HK-2 (cell line): ENCODE data around the gene TPRG1L.

Source experiments
- DNase-seq: peaks from one replicate; pipeline ENCODE4 v3.0.0-alpha.2; 2018; ENCODE audit not compliant: unreplicated experiment

The TPRG1L gene

DNA sequence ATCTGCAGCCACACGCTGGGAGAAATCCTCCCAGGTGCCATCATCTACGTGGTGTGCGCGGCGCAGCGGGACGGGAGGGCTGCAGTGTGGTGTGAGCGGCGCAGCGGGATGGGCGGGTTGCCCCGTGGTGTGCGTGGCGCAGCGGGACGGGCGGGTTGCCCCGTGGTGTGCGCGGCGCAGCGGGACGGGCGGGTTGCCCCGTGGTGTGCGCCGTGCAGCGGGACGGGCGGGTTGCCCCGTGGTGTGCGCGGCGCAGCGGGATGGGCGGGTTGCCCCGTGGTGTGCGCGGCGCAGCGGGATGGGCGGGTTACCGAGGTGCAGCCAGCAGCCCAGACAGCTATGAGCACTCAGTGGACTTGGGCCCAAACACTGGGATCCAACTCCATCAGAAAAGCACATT is 20.4 kb downstream of the TPRG1L start:
- DNase-seq = no peak

DNA sequence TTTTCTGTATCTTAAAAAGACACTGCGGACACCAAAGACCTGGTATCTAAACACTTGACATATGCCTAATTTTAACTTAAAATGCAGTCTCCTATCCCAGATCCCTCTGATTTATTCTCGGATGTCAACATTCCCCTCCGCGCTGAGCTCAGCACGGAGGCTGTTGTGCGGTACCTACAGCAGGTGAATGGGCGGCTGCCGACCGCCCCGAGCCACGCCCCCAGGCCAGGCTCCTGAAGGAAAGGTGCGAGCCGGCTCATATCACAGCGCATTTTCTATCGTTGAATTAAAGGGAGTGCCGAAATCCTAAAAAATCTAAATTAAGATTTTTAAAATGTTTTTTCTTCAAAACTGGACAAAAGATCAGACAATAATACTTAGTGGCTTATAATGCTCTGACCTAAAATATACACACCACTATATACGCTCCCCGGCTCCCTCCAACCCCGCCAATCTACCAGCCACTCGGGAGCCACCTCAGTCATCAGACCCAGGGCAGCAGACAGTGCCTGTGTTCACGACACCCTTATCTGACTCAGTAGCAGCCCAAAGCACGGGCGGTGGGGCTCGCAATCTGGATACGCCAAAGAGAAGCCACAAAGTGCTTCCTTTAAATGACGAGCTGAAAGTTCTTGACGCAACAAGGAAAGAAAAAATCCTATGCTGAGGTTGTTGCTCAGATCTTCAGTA is 21.0 kb downstream of the TPRG1L start:
- no peak for DNase-seq

DNA sequence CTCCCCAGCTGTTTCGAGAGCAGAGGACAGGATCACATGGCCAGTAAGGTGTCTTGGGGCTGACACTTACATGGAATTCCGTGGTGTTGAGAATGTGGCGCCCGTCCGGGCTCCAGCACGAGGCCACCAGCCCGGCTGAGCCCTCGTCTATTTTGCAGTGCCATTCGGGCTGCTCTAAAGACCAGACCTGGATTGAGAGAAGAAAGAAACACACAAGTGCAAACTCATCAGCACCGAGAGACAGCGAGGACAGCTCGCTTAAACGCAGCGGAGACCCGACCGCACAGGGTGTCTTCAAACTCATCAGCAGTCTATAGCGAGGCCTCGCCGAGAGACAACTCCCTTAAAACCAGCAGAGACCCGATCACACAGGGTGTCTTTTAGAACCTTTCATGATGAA is 21.8 kb downstream of the TPRG1L start:
- DNase-seq = no peak

DNA sequence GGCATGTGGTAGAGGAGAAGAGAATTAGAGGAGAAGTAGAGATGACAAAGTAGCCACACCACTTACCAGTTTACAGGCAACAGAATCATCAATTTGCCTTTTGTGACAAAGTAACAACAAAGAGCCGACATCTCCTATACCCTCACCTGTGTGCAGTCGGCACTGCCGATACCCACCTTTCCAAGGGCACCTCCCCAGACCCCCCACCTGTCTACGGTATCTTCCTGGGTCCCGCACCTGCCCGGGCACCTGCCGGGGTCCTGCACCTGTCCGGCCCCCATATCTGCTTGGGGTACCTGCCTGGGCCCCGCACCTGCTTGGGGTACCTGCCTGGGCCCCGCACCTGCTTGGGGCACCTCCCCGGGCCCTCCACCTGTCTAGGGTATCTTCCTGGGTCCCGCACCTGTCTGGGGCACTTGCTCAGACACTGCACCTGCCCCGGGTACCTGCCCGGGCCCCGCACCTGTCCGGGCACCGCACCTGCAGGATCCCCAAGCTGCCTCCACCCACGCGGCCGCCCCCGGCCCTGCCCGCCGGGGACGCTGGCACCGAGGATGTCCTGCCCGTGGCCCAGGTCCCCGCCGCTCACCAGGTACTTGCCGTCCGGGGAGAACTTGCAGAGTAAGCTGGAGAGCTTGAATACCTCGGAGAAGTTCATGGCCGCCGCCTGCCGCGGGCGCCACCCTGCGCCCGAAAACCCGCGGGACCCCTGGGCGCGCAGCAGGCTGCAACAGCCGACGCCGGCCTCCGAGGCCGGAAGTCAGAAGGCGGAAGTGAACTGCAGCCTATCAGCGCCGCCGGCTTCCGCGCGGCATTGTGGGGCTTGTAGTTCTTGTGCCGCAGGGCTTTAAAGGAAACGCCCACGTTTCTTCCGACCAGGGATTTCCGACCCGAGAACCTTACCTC is 24.8 kb downstream of the TPRG1L start, which contains the start of gene WRAP73:
Gene WRAP73 (minus strand): TSS at position 762 of the 906 bp plus-strand sequence. CDS start 104 bp downstream, at position 658.
- peak; percentile 88 for DNase-seq

DNA sequence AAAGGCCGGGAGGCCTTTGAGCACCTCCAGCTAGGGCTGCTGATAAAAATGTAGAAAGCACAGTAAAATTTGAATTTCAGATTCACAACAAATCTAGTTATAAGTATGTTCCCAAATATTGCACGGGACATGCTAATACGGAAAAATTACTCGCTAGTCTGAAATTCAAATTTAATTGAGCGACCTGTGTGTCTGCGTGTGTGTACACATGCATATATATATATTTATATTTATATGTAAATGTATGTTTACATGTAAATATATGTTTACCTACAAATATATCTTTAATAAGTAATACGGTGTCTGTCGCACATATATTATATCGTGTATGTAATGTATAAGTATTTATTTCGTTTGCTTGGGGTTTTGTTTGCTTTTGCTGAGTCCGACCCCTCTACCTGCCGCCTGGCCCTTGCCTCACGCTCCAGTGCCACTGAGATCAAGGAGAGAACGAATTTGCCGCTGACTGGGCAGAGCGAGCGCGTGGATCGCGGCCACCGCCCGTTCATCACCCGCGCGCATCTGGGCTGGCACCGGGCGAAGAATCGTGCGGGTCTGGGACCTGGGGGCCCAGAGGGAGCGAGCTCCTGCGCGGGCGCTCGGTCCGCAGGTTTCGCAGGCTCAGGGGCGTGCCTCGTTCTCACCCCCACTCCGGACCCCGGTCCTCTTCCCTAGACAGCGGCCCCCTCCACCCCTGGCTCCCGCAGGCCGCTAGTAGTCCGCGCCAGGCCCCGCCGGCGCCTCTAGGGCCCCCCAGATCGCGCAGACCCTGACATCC is 25.6 kb downstream of the TPRG1L start:
- DNase-seq = no peak

DNA sequence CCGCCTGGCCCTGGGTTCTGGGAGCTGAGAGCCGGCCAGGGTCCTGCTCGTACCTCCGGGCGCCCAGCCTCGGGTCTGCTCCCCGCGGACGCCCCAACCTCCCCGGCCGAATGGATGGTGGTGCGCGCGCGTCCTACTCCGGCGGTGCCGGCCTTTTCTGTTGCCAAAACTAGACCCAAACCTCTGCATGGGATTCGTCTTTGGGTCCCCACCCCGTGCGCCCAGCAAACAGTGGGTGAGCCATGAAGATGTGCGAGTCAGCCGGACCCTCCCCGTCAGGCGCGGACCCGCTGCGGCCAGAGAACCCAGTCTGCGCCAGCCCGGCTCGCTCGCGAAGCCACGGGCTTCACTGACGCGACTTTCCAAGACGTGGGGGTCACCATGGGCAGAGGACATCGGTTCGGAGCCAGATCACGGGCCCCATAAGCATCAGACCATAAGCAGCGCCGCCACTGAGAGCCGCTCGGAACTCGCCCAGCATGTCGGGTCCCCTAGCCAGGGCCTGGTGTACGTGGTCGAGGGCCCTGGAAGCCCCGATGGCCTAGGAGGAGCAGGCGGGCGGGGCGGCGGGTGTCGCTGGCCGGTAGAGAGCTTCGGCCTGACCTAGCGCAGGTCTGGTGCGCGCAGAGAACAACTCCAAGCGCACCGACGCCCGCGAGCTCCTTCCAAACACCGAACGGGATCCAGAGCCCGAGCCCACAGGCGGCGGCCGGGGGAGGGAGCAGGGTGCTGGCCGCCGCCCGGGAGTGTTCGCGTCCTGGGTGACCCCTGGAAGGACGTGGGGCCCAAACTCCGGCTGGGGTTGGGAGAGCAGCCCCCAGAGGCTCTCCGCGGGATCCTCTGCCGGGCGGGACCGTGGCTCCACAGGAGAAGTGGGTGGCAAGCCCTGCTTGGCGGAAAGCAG is 26.5 kb downstream of the TPRG1L start:
- no peak for DNase-seq

DNA sequence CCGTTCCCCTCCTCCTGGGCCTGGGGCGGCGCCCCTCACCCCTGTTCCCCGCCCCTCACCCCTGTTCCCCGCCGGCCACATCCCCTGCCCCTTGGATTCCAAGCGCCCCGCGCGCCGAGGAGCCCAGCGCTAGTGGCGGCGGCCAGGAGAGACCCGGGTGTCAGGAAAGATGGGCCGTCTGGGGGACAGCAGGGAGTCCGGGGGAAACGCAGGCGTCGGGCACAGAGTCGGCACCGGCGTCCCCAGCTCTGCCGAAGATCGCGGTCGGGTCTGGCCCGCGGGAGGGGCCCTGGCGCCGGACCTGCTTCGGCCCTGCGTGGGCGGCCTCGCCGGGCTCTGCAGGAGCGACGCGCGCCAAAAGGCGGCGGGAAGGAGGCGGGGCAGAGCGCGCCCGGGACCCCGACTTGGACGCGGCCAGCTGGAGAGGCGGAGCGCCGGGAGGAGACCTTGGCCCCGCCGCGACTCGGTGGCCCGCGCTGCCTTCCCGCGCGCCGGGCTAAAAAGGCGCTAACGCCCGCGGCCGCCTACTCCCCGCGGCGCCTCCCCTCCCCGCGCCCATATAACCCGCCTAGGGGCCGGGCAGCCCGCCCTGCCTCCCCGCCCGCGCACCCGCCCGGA is 27.2 kb downstream of the TPRG1L start, which contains the start of gene TP73:
Gene TP73 (plus strand): TSS at position 587 of the 618 bp plus-strand sequence. CDS start 29,850 bp downstream, outside the sequence.
- no peak for DNase-seq

DNA sequence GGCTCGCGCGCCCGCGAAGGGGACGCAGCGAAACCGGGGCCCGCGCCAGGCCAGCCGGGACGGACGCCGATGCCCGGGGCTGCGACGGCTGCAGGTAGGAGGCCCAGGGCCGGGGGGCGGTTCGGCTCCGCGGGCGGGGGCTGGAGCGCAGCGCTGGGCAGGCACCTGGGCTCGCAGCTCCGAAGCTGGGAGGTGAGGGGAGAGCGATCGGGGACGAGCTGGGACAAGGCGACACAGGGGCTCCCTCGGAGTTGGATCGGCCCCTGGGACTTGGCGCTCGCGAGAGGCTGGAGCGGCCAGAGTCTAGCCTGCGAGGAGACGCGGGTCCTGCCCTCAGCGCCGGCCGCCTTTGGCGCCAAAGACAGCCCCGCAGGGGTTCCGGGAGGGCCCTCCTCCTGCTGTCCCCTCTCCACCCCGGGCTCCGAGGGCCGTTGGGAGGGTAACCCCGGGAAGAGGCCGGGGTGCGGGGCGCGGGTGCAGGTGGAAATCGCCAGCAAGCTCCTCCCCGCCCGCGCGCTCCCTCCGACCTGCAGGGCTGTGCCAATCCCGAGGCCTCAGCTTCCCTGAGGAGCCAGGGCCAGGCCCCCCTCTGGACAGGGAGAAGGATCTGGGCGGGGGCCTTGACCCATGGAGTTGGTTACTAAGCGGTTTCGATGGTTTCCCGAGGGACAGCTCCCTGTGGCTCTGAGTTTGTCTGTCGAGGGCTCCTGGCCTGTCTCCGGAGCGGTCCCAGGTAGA is 27.9 kb downstream of the TPRG1L start:
- DNase-seq = no peak

DNA sequence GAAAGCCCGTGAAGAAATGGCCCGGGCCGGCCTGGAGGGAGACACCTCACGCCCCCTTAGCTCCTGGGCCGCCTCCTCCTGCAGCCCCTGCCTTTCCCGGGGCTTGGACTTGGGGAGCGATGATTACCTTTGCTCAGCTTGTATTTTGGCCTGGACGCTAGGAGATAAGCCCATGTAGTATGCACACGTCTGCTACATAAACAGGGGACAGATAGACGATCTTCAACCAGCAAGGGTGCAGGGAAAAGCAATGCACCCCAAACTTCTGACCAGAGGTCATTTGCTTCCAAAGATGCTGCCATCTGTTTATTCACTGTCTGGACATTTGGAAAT is 28.4 kb downstream of the TPRG1L start:
- no peak for DNase-seq

DNA sequence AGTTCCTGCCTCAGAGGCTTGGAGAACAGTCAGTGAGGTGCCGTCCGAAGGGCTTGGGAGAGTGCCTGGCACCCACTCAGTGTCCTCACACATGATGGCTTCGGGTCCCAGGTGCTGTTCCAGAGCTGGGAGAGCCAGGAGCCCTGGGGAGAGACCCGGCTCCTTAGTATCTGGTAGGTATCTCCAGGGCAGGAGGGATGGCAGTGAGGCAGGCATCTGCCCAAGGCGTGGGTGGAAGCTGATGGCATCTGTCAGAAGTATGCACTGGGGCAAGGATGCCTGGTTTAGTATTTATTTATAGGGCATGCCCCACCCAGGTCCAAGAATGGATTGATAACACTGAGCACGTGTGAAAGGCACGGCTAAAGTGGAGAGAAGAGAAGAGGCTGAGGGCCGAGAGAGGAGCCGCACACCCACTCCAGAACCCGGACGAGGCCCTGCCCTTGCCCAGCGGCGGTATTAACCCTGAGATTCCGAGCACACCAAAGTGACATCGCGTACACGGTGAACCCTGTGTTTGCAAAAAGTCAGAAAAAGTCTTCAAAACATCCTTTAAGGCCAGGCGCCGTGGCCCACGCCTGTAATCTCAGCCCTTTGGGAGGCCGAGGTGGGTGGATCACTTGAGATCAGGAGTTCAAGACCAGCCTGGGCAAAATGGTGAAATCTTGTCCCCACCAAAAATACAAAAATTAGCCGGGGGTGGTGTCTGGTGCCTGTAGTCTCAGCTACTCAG is 29.9 kb downstream of the TPRG1L start:
- DNase-seq = no peak

DNA sequence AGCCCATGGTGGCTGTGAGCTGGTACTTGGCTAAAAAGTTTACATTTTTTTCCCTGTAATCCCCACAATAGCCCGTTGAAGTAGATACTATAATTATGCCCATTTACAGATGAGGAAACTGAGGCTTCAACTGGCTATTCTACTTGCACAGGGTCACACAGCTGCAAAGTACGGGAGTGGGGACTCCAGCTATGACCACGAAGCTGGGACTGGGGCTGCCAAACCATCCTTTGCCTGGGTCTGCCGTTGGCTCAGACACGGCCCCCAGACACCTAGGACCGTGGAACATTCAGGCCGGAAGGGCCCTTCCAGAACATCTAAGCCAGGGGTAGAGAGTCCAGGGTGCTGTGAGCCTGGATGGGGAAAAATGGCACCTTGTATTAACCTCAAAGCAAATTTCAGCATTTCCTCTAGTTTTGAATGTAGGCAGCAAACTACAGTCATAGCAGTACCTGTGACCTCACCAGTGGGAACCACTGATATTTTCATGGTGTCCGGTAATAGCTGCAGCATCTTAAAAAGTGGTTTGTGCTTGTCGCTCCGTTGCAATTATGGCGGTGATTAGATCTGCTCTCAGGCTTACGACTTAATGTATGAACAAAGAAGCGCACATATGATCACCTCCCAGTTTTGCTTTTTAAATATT is 31.8 kb downstream of the TPRG1L start:
- no peak for DNase-seq

DNA sequence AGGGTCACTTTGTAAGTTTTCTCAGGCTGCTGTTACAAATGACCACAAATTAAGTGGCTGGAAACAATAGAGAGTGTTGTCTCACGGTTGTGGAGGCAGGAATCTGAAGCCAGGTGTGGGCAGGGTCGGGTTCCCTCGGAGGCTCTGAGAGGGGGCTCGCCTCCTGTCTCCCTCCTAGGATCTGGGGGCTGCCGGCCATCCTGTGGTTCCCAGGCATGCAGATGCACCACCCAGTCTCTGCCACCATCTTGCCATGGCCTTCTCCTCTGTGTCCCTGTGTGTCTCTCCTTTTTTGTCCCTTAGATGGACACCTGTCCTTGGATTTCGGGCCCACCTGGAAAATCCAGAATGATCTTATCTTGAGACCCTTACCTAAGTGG is 32.3 kb downstream of the TPRG1L start:
- no peak for DNase-seq

DNA sequence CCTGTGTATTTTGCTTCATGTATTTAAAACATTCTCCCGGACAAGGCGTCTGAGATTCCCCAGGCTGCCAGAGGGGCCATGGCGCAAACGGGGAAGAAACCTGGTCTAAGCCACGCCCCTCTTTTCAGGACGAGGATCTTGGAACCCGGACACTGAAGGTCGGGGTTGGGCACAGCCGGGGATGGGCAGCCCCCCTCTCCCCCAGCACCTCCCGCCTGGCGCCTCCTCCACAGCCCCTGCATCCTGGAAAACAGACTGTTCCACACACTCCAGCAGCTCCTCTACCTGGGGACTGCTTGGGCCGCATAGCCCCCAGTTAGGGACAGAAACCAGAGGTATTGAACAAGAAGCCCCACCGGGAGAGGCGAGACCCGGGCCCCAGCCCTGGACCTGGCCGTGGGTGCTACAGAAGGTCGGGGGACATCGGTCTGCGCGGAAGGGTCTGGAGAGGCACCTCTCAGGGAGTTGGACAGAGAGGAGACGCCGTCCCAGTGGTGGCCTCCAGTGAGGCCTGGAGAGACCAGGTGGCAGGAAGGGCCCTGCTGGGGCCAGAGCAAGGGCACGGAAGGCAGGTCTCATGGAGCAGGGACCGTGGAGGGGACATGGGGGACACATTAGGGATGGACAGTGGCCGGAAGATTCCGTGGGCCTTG is 32.9 kb downstream of the TPRG1L start:
- no peak for DNase-seq

DNA sequence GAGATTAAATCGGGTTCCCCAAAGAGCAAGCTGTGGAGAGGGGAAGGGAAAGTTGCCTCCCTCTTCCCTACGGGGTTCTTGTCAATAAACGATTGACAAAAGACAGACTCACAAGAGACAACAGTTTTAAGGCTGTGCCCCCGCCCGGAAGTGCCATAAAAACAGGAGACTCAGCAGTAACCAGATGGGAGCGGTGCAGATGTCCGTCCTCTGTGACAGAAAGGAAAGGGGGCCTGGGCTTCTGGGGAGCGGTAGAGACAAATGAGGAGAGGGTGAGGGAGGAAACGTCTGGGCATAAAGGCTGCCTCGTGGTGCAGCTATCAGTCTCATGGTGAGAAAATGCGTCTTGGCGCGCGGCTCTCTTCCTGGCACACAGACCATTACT is 33.4 kb downstream of the TPRG1L start:
- no peak for DNase-seq

DNA sequence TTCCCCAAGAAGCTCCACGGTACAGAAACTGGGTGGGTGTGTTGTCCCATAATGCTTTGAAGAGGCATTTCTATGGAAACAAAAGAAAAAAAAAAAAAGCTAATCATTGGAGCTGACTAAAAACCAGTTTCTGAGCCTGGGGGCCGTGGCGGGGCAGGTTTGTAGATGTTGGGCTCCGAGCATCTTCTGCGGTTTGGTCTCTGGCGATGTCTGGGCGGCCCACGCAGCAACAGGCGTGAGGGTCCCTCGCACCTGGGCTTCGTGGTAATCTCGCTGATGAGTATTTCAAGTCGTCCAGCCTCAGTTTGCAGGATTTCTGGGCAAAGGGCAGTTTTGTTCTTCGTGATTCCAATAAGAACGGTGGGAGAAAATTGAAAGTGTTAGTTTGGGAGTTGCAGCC is 34.3 kb downstream of the TPRG1L start:
- DNase-seq = no peak

DNA sequence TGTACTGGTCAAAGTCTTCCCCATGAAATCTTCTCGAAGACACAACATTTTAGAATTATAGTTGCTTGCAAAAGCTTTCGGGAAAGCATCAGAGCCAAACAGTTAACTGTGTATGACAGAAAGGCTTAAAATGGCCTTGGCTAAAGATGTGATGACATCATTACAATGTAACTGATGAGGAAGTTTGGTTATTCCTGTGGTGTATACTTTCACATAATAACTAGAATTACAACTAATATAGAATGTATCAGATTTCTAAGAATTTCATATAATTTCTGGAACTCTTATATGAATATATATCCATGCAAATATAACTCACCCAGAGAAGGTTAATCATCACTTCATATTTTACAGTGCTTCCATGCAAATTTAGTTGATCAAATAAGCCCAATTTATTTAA is 35.9 kb downstream of the TPRG1L start:
- DNase-seq = no peak

DNA sequence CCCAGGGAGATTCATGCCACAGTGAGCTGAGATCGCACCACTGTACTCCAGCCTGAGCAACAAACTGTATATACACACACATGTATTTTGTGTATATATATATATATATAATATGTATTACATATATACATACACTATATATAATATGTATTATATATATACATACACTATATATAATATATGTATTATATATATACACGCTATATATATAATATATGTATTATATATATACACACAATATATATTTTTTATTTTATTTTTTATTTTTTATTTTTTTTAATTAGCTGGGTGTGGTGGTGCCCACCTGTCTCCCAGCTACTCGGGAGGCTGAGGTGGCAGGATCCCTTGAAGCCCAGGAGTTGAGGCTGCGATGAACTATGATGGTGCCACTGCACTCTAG is 36.8 kb downstream of the TPRG1L start:
- no peak for DNase-seq

DNA sequence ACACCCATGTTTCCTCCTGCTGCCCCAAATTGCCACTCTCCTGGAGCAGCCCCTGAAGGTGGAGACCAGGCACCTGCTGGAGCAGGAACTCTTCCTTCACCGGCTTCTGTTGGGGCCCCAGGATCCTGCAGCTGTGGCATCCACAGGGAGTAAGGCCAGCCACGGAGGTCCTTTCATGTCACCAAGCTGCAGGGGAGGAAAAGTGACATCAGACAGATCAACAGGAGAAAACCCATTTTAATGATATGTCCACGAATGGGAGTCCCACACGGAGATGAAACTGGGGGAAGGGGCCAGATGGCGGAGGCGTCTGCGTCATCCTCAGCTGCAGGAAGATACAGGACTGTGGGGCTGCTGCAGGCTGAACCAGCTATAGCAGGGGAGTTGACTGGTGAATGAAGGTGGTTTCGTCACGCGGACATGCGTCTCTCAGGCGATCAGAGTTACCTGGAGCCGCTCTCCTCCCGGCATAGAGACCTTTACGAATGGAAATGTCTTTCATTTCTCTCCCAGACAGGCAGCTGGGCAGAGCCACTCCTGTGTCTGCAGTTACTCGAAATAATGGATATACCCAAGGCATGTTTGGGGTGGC is 37.4 kb downstream of the TPRG1L start:
- no peak for DNase-seq
